ENCODE results near the gene ILF3.

GRCh38 chr19:10679743-10680142 lies 25.6 kb downstream of the ILF3 start:
- TF ChIP-seq POLR2AphosphoS5 (IDR thresholded peaks at IDR 0.05; ENCODE audit: insufficient read depth, low read depth, low read length) (no peak), MYC (IDR thresholded peaks at IDR 0.05; ENCODE audit: low read depth, low read length) (no peak), POLR2A (IDR thresholded peaks at IDR 0.05; ENCODE audit: low read depth, low read length) (no peak), MAX (IDR thresholded peaks at IDR 0.05; ENCODE audit: insufficient read depth, insufficient read length) (no peak), EZH2 (IDR thresholded peaks at IDR 0.05; ENCODE audit: borderline replicate concordance, low read depth, low read length, severe bottlenecking) (no peak)
- TF ChIP-seq, protein P1, sequence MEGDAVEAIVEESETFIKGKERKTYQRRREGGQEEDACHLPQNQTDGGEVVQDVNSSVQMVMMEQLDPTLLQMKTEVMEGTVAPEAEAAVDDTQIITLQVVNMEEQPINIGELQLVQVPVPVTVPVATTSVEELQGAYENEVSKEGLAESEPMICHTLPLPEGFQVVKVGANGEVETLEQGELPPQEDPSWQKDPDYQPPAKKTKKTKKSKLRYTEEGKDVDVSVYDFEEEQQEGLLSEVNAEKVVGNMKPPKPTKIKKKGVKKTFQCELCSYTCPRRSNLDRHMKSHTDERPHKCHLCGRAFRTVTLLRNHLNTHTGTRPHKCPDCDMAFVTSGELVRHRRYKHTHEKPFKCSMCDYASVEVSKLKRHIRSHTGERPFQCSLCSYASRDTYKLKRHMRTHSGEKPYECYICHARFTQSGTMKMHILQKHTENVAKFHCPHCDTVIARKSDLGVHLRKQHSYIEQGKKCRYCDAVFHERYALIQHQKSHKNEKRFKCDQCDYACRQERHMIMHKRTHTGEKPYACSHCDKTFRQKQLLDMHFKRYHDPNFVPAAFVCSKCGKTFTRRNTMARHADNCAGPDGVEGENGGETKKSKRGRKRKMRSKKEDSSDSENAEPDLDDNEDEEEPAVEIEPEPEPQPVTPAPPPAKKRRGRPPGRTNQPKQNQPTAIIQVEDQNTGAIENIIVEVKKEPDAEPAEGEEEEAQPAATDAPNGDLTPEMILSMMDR (IDR thresholded peaks at IDR 0.05; ENCODE audit: extremely low read depth in 1 of 2, insufficient read depth in 1 of 2, low read depth in 1 of 2, low read length in 2 of 2), result no peak
